ENCODE measurements around the gene MYO5A. TPM values are rescaled to one million over a fixed set of nuclear protein-coding genes. Genes with fewer than 3 reads are reported as not detected.
"Not testable (repeated sequence)": the region's sequence is repeated elsewhere in the genome, so short reads cannot be mapped to it uniquely, and the experiment has no call there.

The MYO5A gene
- total and polyA plus RNA-seq, 9 donors, result 3.8 to 26.5 (median 15.1) TPM

GRCh38 chr15:52514482-52514881, 14.2 kb downstream of the MYO5A start:
- Histone ChIP-seq H3K4me3 (no peak overlapping the region), H3K4me1 (ENCODE audit: insufficient read depth) (no peaks in the 10 kb centered on the region), H3K9me3 (no peaks in the 10 kb centered on the region), H3K27me3 (no peaks in the 10 kb centered on the region), H3K36me3 (no peaks in the 10 kb centered on the region), H3K27ac (no peak overlapping the region)
- intact Hi-C loops (cut with DNase I), result no loop called here
- DNase-seq, result no peak
- TF ChIP-seq, protein P1, sequence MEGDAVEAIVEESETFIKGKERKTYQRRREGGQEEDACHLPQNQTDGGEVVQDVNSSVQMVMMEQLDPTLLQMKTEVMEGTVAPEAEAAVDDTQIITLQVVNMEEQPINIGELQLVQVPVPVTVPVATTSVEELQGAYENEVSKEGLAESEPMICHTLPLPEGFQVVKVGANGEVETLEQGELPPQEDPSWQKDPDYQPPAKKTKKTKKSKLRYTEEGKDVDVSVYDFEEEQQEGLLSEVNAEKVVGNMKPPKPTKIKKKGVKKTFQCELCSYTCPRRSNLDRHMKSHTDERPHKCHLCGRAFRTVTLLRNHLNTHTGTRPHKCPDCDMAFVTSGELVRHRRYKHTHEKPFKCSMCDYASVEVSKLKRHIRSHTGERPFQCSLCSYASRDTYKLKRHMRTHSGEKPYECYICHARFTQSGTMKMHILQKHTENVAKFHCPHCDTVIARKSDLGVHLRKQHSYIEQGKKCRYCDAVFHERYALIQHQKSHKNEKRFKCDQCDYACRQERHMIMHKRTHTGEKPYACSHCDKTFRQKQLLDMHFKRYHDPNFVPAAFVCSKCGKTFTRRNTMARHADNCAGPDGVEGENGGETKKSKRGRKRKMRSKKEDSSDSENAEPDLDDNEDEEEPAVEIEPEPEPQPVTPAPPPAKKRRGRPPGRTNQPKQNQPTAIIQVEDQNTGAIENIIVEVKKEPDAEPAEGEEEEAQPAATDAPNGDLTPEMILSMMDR (IDR thresholded peaks at IDR 0.05), result no peak
- TF ChIP-seq POLR2A (IDR thresholded peaks at IDR 0.05), result no peak
- TF ChIP-seq EP300 (IDR thresholded peaks at IDR 0.05), result no peak
- 94 to 96% (median 96%) methylated on average over 1 of the region's 1 CpG for WGBS, 3 donors

GRCh38 chr15:52512869-52513268, 15.8 kb downstream of the MYO5A start:
- H3K4me3 ChIP-seq; H3K9me3 ChIP-seq; H3K27me3 ChIP-seq; intact Hi-C loops (cut with DNase I); H3K27ac ChIP-seq; H3K4me1 ChIP-seq (ENCODE audit: insufficient read depth); H3K36me3 ChIP-seq; DNase-seq: not testable (repeated sequence)
- 91 to 93% (median 92%) methylated on average over 8 of the region's 8 CpGs for WGBS, 3 donors

DNA sequence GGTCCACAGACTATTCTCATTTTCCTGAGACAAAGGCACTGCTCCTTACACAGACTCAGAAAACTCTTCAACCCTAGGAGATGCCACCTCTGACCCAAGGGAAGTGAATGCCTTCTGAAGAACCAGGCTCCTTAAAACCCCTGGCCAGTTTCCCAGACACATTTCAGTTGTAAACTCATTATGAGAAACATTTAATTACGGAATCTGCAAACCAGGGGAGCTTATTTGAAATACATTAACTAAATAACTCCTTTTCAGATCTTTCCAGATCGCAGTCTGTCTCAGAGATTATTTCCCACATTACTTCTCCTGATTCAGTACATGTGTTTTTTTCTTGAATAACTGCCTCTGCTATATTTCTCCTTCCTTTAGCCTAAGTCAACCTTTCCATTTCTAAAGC, 17.6 kb downstream of the MYO5A start:
- H3K36me3 ChIP-seq, result no peaks in the 10 kb centered on the region
- no peak for TF ChIP-seq POLR2A (IDR thresholded peaks at IDR 0.05)
- TF ChIP-seq EP300 (IDR thresholded peaks at IDR 0.05), result no peak
- TF ChIP-seq, protein P1 (IDR thresholded peaks at IDR 0.05), result no peak
- H3K27ac ChIP-seq, result no peak overlapping the region
- no peak for DNase-seq
- intact Hi-C loops (cut with DNase I), result no loop called here
- H3K4me1 ChIP-seq (ENCODE audit: insufficient read depth), result no peaks in the 10 kb centered on the region
- H3K27me3 ChIP-seq, result no peaks in the 10 kb centered on the region
- H3K9me3 ChIP-seq, result no peaks in the 10 kb centered on the region
- H3K4me3 ChIP-seq, result no peak overlapping the region
- WGBS, 3 donors, result 77 to 80% (median 78%) methylated on average over 2 of the region's 2 CpGs

GRCh38 chr15:52509500-52510245, 19.0 kb downstream of the MYO5A start:
- Histone ChIP-seq H3K27me3 (no peaks in the 10 kb centered on the region), H3K36me3 (no peaks in the 10 kb centered on the region), H3K27ac (no peak overlapping the region), H3K9me3 (no peaks in the 10 kb centered on the region), H3K4me3 (no peak overlapping the region), H3K4me1 (ENCODE audit: insufficient read depth) (no peaks in the 10 kb centered on the region)
- intact Hi-C loops (cut with DNase I), result no loop called here
- no peak for DNase-seq
- 86 to 89% (median 86%) methylated on average over 3 of the region's 3 CpGs for WGBS, 3 donors
- TF ChIP-seq EP300 (IDR thresholded peaks at IDR 0.05) (no peak), POLR2A (IDR thresholded peaks at IDR 0.05) (no peak)
- TF ChIP-seq, protein P1 (IDR thresholded peaks at IDR 0.05), result no peak

DNA sequence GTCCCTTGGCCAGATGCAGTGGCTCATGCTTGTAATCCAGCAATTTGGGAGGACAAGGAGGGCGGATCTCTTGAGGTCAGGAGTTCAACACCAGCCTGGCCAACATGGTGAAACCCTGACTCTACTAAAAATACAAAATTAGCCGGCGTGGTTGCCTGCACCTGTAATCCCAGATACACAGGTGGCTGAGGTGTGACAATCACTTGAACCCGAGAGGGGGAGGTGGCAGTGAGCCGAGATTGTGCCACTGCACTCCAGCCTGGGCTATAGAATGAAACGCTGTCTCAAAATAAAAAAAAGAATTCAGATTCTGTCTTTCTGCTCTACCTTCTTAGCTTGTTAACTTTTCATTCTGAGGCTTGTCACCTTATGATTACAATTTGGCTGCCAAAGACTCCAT, 22.1 kb downstream of the MYO5A start:
- intact Hi-C loops (cut with DNase I), result no loop called here
- Histone ChIP-seq H3K4me1 (ENCODE audit: insufficient read depth) (no peaks in the 10 kb centered on the region), H3K4me3 (no peak overlapping the region), H3K9me3 (no peaks in the 10 kb centered on the region), H3K27me3 (no peaks in the 10 kb centered on the region), H3K36me3 (no peaks in the 10 kb centered on the region), H3K27ac (no peak overlapping the region)
- WGBS, 3 donors, result 76 to 82% (median 77%) methylated on average over 6 of the region's 6 CpGs
- no peak for DNase-seq
- TF ChIP-seq POLR2A (IDR thresholded peaks at IDR 0.05) (no peak), EP300 (IDR thresholded peaks at IDR 0.05) (no peak)
- TF ChIP-seq, protein P1 (IDR thresholded peaks at IDR 0.05), result no peak
